ENCODE results near the gene LRP1B.

GRCh38 chr2:141517180-141517851 is 613.5 kb downstream of the LRP1B start:
- TF ChIP-seq GATA2 (IDR thresholded peaks at IDR 0.05; ENCODE audit: low read depth, low read length) (no peak), GATA3 (IDR thresholded peaks at IDR 0.05; ENCODE audit: low read depth, low read length) (no peak)
